Sigmoid colon (tissue), 7 donors: ENCODE results near the gene SOSTDC1. TPM values are rescaled to one million over a fixed set of nuclear protein-coding genes. Genes with fewer than 3 reads are reported as not detected.
"Not testable (repeated sequence)": the region's sequence is repeated elsewhere in the genome, so short reads cannot be mapped to it uniquely, and the experiment has no call there.

Experiments
- DNase-seq: peaks from one replicate; pipeline ENCODE4 v3.0.0-alpha.2; 2019
- H3K27ac ChIP-seq, 4 donors: fragments of 200-600 bp; sonication (generic); one replicate each; pipeline ENCODE4 v1.5.1; 2016 to 2019; ENCODE audit warnings: mild to moderate bottlenecking in 1 of 4
- H3K27me3 ChIP-seq, 3 donors: fragments of 200-600 bp; sonication (generic); one replicate each; pipeline ENCODE4 v1.5.1; 2019; ENCODE audit warnings: mild to moderate bottlenecking in 1 of 3
- H3K36me3 ChIP-seq, 4 donors: fragments of 200-600 bp; sonication (generic); one replicate each; pipeline ENCODE4 v1.5.1; 2016 to 2019
- H3K4me1 ChIP-seq, 4 donors: fragments of 200-600 bp; sonication (generic); one replicate each; pipeline ENCODE4 v1.5.1; 2017 to 2019
- H3K4me3 ChIP-seq, 4 donors: fragments of 200-600 bp; sonication (generic); one replicate each; pipeline ENCODE4 v1.5.1; 2017 to 2019; ENCODE audit warnings: mild to moderate bottlenecking in 2 of 4, moderate library complexity in 1 of 4
- H3K9me3 ChIP-seq, 4 donors: fragments of 200-600 bp in 3 of 4; sonication (generic) in 3 of 4; one replicate each; pipeline versions ENCODE4 v1.5.1 to v1.6.1; 2013 to 2019
- EP300 ChIP-seq, 4 donors: sonication (generic); formaldehyde crosslinking; IDR thresholded peaks; one replicate each; pipeline ENCODE4 v1.6.1; 2017; ENCODE audit warnings: antibody characterized with exemption in 4 of 4
- POLR2A ChIP-seq, 2 donors: fragments of 450-650 bp; IDR thresholded peaks; one replicate each; pipeline ENCODE4 v1.6.1; 2016; ENCODE audit warnings: antibody characterized with exemption in 2 of 2, mild to moderate bottlenecking in 2 of 2, moderate library complexity in 2 of 2
- POLR2AphosphoS5 ChIP-seq, 4 donors: sonication (generic); formaldehyde crosslinking; IDR thresholded peaks; one replicate each; pipeline ENCODE4 v1.6.1; 2017; ENCODE audit warnings: antibody characterized with exemption in 4 of 4
- WGBS, 2 donors: extraction: QIAGEN DNeasy Blood & Tissue Kit; methylation state at CpG; one replicate each; pipeline ENCODE4 v1.1.7; 2013; 5-methylcytosine and 5-hydroxymethylcytosine counted together
- intact Hi-C: fragments of 100-400 bp; cut with DNase I; formaldehyde crosslinking; loops from one replicate; pipeline ENCODE4 v1.15.1; 2023
- polyA plus RNA-seq, 3 donors: library from polyadenylated mRNA; stranded (reverse); fragments of 200-250 nt; gene quantifications; one replicate each; pipeline ENCODE4 v1.2.3, GENCODE V29; 2013
- total RNA-seq, 4 donors: library from RNA; depleted of rRNA; stranded (reverse); fragments of >200 nt; gene quantifications; one replicate each; pipeline ENCODE4 v1.1.0, GENCODE V29; 2016
- TF ChIP-seq, protein P1 (sequence below), 4 experiments: fragments of 450-650 bp in 3 of 4; fragments of 200-600 bp in 1 of 4; IDR thresholded peaks; one replicate each; pipeline ENCODE4 v1.5.1; 2016 to 2019; ENCODE audit warnings: antibody characterized with exemption in 4 of 4, mild to moderate bottlenecking in 3 of 4, moderate library complexity in 2 of 4
- donor health status: healthy with polysubstance abuse.
- donor health status: Bipolar disorder and iron deficiency.
- donor health status: healthy.

The SOSTDC1 gene
- total and polyA plus RNA-seq, 7 donors, result 0.36 to 8.7 (median 2.5) TPM

DNA sequence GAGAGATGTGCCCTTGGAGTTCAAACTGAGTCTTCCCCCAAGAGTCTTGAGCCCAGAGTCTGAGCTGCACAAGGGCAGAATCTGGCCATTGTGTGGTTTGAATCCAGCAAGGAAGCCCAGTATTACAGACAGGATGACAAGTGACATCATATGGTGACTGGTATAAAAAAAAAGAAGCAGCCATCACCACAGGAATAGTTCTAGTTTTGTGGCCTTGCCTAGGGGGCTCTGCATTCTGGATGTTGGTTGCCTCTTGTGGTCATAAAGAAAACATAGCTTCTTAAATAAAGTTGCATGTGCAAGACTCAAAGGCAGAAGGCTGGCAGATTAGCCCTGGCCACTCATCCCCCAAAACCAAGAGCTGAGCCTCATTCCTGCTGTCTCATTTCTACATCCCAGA is 44.3 kb upstream of the SOSTDC1 start:
- intact Hi-C loops, result no loop called here
- no peak for DNase-seq
- Histone ChIP-seq H3K4me3 (no peak overlapping the region), H3K4me1 (no peaks in the 10 kb centered on the region), H3K9me3 (no peaks in the 10 kb centered on the region), H3K27me3 (no peaks in the 10 kb centered on the region), H3K36me3 (no peaks in the 10 kb centered on the region), H3K27ac (no peak overlapping the region)
- TF ChIP-seq POLR2AphosphoS5 (IDR thresholded peaks at IDR 0.05), result no peak
- TF ChIP-seq, protein P1, sequence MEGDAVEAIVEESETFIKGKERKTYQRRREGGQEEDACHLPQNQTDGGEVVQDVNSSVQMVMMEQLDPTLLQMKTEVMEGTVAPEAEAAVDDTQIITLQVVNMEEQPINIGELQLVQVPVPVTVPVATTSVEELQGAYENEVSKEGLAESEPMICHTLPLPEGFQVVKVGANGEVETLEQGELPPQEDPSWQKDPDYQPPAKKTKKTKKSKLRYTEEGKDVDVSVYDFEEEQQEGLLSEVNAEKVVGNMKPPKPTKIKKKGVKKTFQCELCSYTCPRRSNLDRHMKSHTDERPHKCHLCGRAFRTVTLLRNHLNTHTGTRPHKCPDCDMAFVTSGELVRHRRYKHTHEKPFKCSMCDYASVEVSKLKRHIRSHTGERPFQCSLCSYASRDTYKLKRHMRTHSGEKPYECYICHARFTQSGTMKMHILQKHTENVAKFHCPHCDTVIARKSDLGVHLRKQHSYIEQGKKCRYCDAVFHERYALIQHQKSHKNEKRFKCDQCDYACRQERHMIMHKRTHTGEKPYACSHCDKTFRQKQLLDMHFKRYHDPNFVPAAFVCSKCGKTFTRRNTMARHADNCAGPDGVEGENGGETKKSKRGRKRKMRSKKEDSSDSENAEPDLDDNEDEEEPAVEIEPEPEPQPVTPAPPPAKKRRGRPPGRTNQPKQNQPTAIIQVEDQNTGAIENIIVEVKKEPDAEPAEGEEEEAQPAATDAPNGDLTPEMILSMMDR (IDR thresholded peaks at IDR 0.05), result no peak
- no peak for TF ChIP-seq POLR2A (IDR thresholded peaks at IDR 0.05)
- no peak for TF ChIP-seq EP300 (IDR thresholded peaks at IDR 0.05)

DNA sequence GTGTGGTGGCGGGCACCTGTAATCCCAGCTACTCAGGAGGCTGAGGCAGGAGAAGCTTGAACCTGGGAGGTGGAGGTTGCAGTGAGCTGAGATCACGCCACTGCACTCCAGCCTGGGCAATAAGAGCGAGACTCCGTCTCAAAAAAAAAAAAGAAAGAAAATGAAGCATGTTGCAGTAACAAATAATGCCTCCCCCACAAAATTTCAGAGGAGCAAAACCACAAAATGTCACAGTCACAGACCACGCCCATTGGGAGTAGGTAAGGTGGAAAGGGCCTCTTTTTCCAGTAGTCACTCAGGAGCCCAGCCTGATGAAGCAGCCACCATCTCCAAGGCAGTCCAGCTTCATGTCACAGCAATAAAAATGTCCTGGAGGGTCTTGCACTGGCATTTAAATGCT is 40.9 kb upstream of the SOSTDC1 start:
- intact Hi-C loops, DNase-seq, H3K9me3 ChIP-seq, H3K4me3 ChIP-seq, H3K4me1 ChIP-seq, H3K27ac ChIP-seq, H3K36me3 ChIP-seq, H3K27me3 ChIP-seq: not testable (repeated sequence)
- 79 to 90% methylated on average over 5 of the region's 5 CpGs for WGBS, 2 donors

DNA sequence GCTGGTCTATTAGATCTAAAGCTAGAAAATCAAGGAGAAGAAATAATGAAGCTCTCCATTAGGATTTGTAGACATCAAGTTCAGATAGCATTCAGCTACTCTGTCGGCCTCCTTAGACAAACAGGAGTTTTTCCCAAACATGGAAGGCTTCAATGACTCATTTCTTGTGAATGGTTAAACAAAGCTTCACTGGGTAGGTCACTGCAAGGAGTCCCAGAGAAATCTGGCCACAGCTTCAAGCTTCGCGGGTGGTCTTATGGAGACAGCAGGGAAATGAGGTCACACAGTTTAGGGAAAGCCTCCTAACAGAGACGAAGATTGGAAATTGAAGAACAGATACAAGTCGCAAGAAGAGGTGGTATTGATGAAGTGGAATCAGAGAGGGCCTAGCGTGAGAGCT is 38.5 kb upstream of the SOSTDC1 start:
- intact Hi-C loops, result no loop called here
- 78 to 85% methylated on average over 6 of the region's 6 CpGs for WGBS, 2 donors

DNA sequence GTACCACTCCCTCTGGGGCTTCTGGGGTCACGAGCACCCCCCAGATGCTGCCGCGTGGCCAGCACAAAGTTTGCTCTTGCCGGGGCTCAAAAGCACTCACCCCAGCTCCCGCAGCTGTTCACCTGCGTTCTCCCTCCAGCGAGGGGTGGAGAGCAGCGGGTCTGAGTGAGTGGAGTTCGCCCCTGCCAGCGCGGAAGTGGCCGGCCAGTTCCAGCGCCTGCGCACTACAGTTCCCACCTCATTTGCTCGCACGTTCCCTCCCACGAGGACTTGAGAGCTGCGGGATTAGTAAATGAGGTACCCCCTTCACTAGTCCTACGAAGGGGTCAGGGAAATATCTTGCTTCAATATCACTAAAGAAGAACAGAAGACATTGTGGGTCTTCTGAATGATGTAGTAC is 36.8 kb upstream of the SOSTDC1 start:
- TF ChIP-seq, protein P1 (IDR thresholded peaks at IDR 0.05), result no peak
- TF ChIP-seq POLR2A (IDR thresholded peaks at IDR 0.05), result no peak
- no peak for TF ChIP-seq POLR2AphosphoS5 (IDR thresholded peaks at IDR 0.05)
- TF ChIP-seq EP300 (IDR thresholded peaks at IDR 0.05), result no peak
- Histone ChIP-seq H3K27ac (no peak overlapping the region), H3K36me3 (no peaks in the 10 kb centered on the region), H3K9me3 (no peaks in the 10 kb centered on the region), H3K4me1 (no peaks in the 10 kb centered on the region), H3K4me3 (no peak overlapping the region), H3K27me3 (no peaks in the 10 kb centered on the region)
- DNase-seq, result no peak
- intact Hi-C loops, result no loop called here
- WGBS, 2 donors, result 96% methylated on average over 19 of the region's 19 CpGs

More for the DNA sequence above, 38.5 kb upstream of the SOSTDC1 start:
- TF ChIP-seq POLR2A (IDR thresholded peaks at IDR 0.05), result no peak
- TF ChIP-seq, protein P1 (IDR thresholded peaks at IDR 0.05), result no peak
- no peak for TF ChIP-seq EP300 (IDR thresholded peaks at IDR 0.05)
- no peak for TF ChIP-seq POLR2AphosphoS5 (IDR thresholded peaks at IDR 0.05)
- Histone ChIP-seq H3K27me3 (no peaks in the 10 kb centered on the region), H3K27ac (no peak overlapping the region), H3K4me1 (no peaks in the 10 kb centered on the region), H3K36me3 (no peaks in the 10 kb centered on the region), H3K4me3 (no peak overlapping the region), H3K9me3 (no peaks in the 10 kb centered on the region)
- DNase-seq, result no peak

DNA sequence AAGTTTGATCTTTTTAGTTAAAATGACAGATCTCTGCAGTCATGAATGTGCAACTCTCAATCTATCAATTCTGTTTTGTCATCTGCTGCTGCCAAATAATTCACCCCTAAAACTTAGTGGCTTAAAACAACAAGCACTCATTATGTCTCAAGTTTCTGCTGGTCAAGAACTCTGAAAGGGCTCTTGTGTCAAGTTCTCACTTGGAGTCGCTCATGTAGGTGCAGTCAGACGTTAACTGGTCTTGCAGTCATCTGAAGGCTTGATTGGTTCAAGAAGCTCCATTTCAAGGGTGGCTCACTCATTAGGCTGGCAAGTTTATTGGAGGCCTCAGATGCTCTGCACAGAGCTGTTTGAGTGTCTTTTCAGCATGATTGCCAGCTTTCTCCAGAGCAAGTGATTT is 32.6 kb upstream of the SOSTDC1 start:
- Histone ChIP-seq H3K27ac (no peak overlapping the region), H3K4me3 (no peak overlapping the region), H3K4me1 (no peaks in the 10 kb centered on the region), H3K27me3 (no peaks in the 10 kb centered on the region), H3K9me3 (no peaks in the 10 kb centered on the region), H3K36me3 (no peaks in the 10 kb centered on the region)
- intact Hi-C loops, result no loop called here
- WGBS, 2 donors, result 93 to 97% methylated on average over 2 of the region's 2 CpGs
- DNase-seq, result no peak
- TF ChIP-seq, protein P1 (IDR thresholded peaks at IDR 0.05), result no peak
- TF ChIP-seq EP300 (IDR thresholded peaks at IDR 0.05) (no peak), POLR2A (IDR thresholded peaks at IDR 0.05) (no peak), POLR2AphosphoS5 (IDR thresholded peaks at IDR 0.05) (no peak)
